Endothelial cell of umbilical vein (primary cell): ENCODE measurements around the gene SMIM11. TPM values are rescaled to one million over a fixed set of nuclear protein-coding genes. Genes with fewer than 3 reads are reported as not detected.

Source experiments
- BruUV-seq: library from RNA; stranded (reverse); fragments of 400-500 nt; replicated peaks from 2 replicates; lab custom pipeline; 2021; lab: Mats Ljungman, UMichigan
- CTCF ChIA-PET: fragments of 300-600, 350-600 bp; sonication (Branson Sonifier 250); formaldehyde crosslinking; loops from one replicate; lab custom pipeline; 2021; ENCODE audit warnings: antibody characterized with exemption, inconsistent platforms; lab: Charles Lee
- POLR2A ChIA-PET: fragments of 300-600, 350-600 bp; sonication (Branson Sonifier 250); formaldehyde crosslinking; loops from one replicate; lab custom pipeline; 2021; ENCODE audit warnings: antibody characterized with exemption, inconsistent platforms; lab: Charles Lee
- DNase-seq: peaks from one replicate; pipeline ENCODE4 v3.0.0-alpha.2; 2011; ENCODE audit warnings: low read depth, low spot score
- FAIRE-seq: peaks from 2 replicates; lab custom pipeline; 2011; peaks lifted over from hg19 to GRCh38; lab: Jason Lieb, UNC
- H2AFZ ChIP-seq: 2 replicates; pipeline ENCODE4 v1.6.0; 2012; ENCODE audit warnings: low read depth, low read length, control low read depth, inconsistent platforms
- H3K27ac ChIP-seq: 2 replicates; pipeline ENCODE4 v1.5.1; 2011; ENCODE audit warnings: low read depth, mild to moderate bottlenecking, control low read depth, low read length, moderate library complexity; ENCODE audit not compliant: insufficient read depth
- H3K27me3 ChIP-seq, 2 experiments: 2 replicates each; pipeline versions ENCODE4 v1.6.0 to v1.6.1; 2011; ENCODE audit warnings: low read length in 2 of 2, mixed read lengths in 1 of 2; ENCODE audit not compliant: control insufficient read depth in 2 of 2, insufficient read depth in 2 of 2
- H3K36me3 ChIP-seq, 2 experiments: 2 replicates in 1 of 2; 3 replicates in 1 of 2; pipeline ENCODE4 v1.5.1; 2011; ENCODE audit warnings: low read length in 2 of 2, mild to moderate bottlenecking in 1 of 2, moderate library complexity in 1 of 2; ENCODE audit not compliant: control insufficient read depth in 2 of 2, insufficient read depth in 2 of 2; ENCODE audit errors: extremely low read depth in 1 of 2
- H3K4me1 ChIP-seq: 3 replicates; pipeline ENCODE4 v1.5.1; 2011; ENCODE audit warnings: mild to moderate bottlenecking, low read length; ENCODE audit not compliant: control insufficient read depth, insufficient read depth; ENCODE audit errors: extremely low read depth
- H3K4me2 ChIP-seq: 2 replicates; pipeline ENCODE4 v1.6.1; 2011; ENCODE audit warnings: low read length, control low read depth, mixed read lengths; ENCODE audit not compliant: insufficient read depth
- H3K4me3 ChIP-seq, 3 experiments: fragments of 200-600 bp in 1 of 3; sonication (generic), shearing (Covaris generic) in 1 of 3; replicated peaks in 1 of 3; 2 replicates each; pipeline ENCODE4 v1.5.1; 2011 to 2016; ENCODE audit warnings: control low read depth in 3 of 3, low read length in 3 of 3, mild to moderate bottlenecking in 2 of 3, inconsistent platforms in 1 of 3, low read depth in 1 of 3, moderate library complexity in 1 of 3; ENCODE audit not compliant: insufficient read depth in 1 of 3
- H3K79me2 ChIP-seq: 2 replicates; pipeline ENCODE4 v1.6.0; 2012; ENCODE audit warnings: low read length, inconsistent platforms; ENCODE audit not compliant: control insufficient read depth, insufficient read depth
- H3K9ac ChIP-seq: replicated peaks from 2 replicates; pipeline ENCODE3; 2011; ENCODE audit warnings: low read length, control low read depth; ENCODE audit not compliant: insufficient read depth; ENCODE audit errors: extremely low read depth
- H3K9me1 ChIP-seq: replicated peaks from 3 replicates; pipeline ENCODE4 v1.6.0; 2011; ENCODE audit warnings: mild to moderate bottlenecking, low read length; ENCODE audit not compliant: control insufficient read depth, insufficient read depth; ENCODE audit errors: extremely low read depth
- H3K9me3 ChIP-seq: replicated peaks from 2 replicates; pipeline ENCODE4 v1.5.1; 2012; ENCODE audit warnings: low read length, inconsistent platforms; ENCODE audit not compliant: control insufficient read depth, insufficient read depth
- H4K20me1 ChIP-seq: replicated peaks from 2 replicates; pipeline ENCODE3; 2011; ENCODE audit warnings: mild to moderate bottlenecking, low read length; ENCODE audit not compliant: control insufficient read depth, insufficient read depth; ENCODE audit errors: extremely low read depth
- CTCF ChIP-seq, 2 donors: IDR thresholded peaks; 1 replicate in 1 of 2; 2 replicates in 1 of 2; pipeline ENCODE4 v1.5.1; 2011; ENCODE audit warnings: low read length in 2 of 2, mild to moderate bottlenecking in 2 of 2, moderate library complexity in 2 of 2, control low read depth in 1 of 2, inconsistent platforms in 1 of 2, low read depth in 1 of 2; ENCODE audit not compliant: insufficient read depth in 1 of 2; ENCODE audit errors: extremely low read depth in 1 of 2
- EZH2 ChIP-seq: IDR thresholded peaks from 2 replicates; pipeline ENCODE4 v1.6.1; 2012; ENCODE audit warnings: borderline replicate concordance, low read depth, mild to moderate bottlenecking, moderate library complexity, low read length, inconsistent platforms; ENCODE audit not compliant: severe bottlenecking
- FOS ChIP-seq: IDR thresholded peaks from 2 replicates; pipeline ENCODE4 v1.6.1; 2011; ENCODE audit warnings: mild to moderate bottlenecking, low read length, moderate library complexity, borderline replicate concordance; ENCODE audit not compliant: insufficient read depth
- GATA2 ChIP-seq: IDR thresholded peaks from 2 replicates; pipeline ENCODE4 v1.7.0; 2011; ENCODE audit warnings: low read depth, mild to moderate bottlenecking, moderate library complexity, mixed read lengths, low read length; ENCODE audit not compliant: insufficient read length, insufficient read depth
- JUN ChIP-seq: IDR thresholded peaks from 2 replicates; pipeline ENCODE4 v1.6.1; 2011; ENCODE audit warnings: borderline replicate concordance, low read depth; ENCODE audit not compliant: insufficient read length, insufficient read depth
- MAX ChIP-seq: IDR thresholded peaks from 2 replicates; pipeline ENCODE4 v1.6.1; 2011; ENCODE audit not compliant: insufficient read depth, insufficient read length
- MYC ChIP-seq: IDR thresholded peaks from one replicate; pipeline ENCODE4 v1.6.1; 2011; ENCODE audit warnings: mild to moderate bottlenecking, low read depth, low read length
- POLR2A ChIP-seq: IDR thresholded peaks from 2 replicates; pipeline ENCODE4 v1.6.1; 2012; ENCODE audit warnings: low read depth, mild to moderate bottlenecking, control low read depth, low read length
- POLR2AphosphoS5 ChIP-seq: IDR thresholded peaks from 2 replicates; pipeline ENCODE4 v1.6.1; 2012; ENCODE audit warnings: low read depth, mild to moderate bottlenecking, control low read depth, low read length, moderate library complexity; ENCODE audit not compliant: insufficient read depth
- dilution Hi-C: fragments of 300-500 bp; cut with MboI; formaldehyde crosslinking; loops from one replicate; pipeline ENCODE4 v1.15.0; 2019; ENCODE audit warnings: low sequenced_read_pairs; ENCODE audit not compliant: extremely low pct_ligation_motif_present
- intact Hi-C: fragments of 100-400 bp; cut with micrococcal nuclease; formaldehyde crosslinking; loops from one replicate; pipeline ENCODE4 v1.10.0; 2022
- polyA plus RNA-seq, 4 experiments: library from polyadenylated mRNA; depleted of rRNA in 3 of 4; stranded (reverse) in 3 of 4; unstranded in 1 of 4; fragments of >200 nt; gene quantifications; 2 replicates each; pipeline versions ENCODE4 v1.2.1 to v1.2.3, GENCODE V29; 2011 to 2012; ENCODE audit warnings: missing spikeins in 1 of 4
- total RNA-seq: library from RNA; stranded (reverse); gene quantifications from 2 replicates; pipeline ENCODE4 v1.2.3, GENCODE V29; 2021

Gene SMIM11
- total and polyA plus RNA-seq, 2 donors (not counting 3 experiments of a cell fraction or from before 2014, with no cell fraction given), result 1.4 to 1.5 TPM

- H3K9me3 ChIP-seq, result no peaks in the 10 kb centered on the region
- intact Hi-C loops (no loop called here), dilution Hi-C loops (no loop called here)
- H3K36me3 ChIP-seq, result no peaks in the 10 kb centered on the region
- H3K79me2 ChIP-seq, result no peaks in the 10 kb centered on the region
- H3K4me1 ChIP-seq, result no peaks in the 10 kb centered on the region
- peaks cover 10 to 14% of the 10 kb centered on the region in 2 experiments for H3K27me3 ChIP-seq
- DNase-seq, result no peak
- H4K20me1 ChIP-seq, result no peaks in the 10 kb centered on the region
- POLR2A ChIA-PET, result no interaction called here
- CTCF ChIA-PET, result interaction anchor here (1.2 to 22.9 kb wide), 3 partner anchors 9 to 432 kb away, joined by 6 to 867 read pairs (median 25); no protein-coding TSS in a partner anchor
- no TSS peak for BruUV-seq
- no peaks in the 10 kb centered on the region for H3K9me1 ChIP-seq
- no peak for TF ChIP-seq MAX
- TF ChIP-seq EZH2, result no peak
- no peak for TF ChIP-seq POLR2A
- TF ChIP-seq POLR2AphosphoS5, result no peak
- no peak for TF ChIP-seq MYC
- H3K4me2 ChIP-seq, result no peak overlapping the region
- no peak for FAIRE-seq
- H3K4me3 ChIP-seq, result no peak overlapping the region
- no peak overlapping the region for H2AFZ ChIP-seq
- H3K27ac ChIP-seq, result no peak overlapping the region
- H3K9ac ChIP-seq, result no peak overlapping the region
These were observed 22.1 kb upstream of the SMIM11 start for GRCh38 chr21:34353182-34353581.

- Histone ChIP-seq H3K4me2 (no peak overlapping the region), H3K9me1 (no peaks in the 10 kb centered on the region), H3K9me3 (no peaks in the 10 kb centered on the region), H4K20me1 (no peaks in the 10 kb centered on the region), H3K27ac (no peak overlapping the region), H3K9ac (no peak overlapping the region), H3K4me1 (no peaks in the 10 kb centered on the region), H3K4me3 (no peak overlapping the region), H3K79me2 (no peaks in the 10 kb centered on the region), H3K27me3 (peaks cover 11 to 22% of the 10 kb centered on the region in 2 experiments), H3K36me3 (no peaks in the 10 kb centered on the region), H2AFZ (no peak overlapping the region)
- FAIRE-seq, result no peak
- no peak for DNase-seq
- intact Hi-C loops, result no loop called here
- dilution Hi-C loops, result no loop called here
- ChIA-PET POLR2A (no interaction called here), CTCF (interaction anchor here (1.2 to 22.9 kb wide), 4 partner anchors 9 to 433 kb away, joined by 3 to 867 read pairs (median 16); no protein-coding TSS in a partner anchor)
- TF ChIP-seq GATA2, result no peak
- TF ChIP-seq POLR2AphosphoS5, result no peak
- TF ChIP-seq JUN, result no peak
- TF ChIP-seq POLR2A, result no peak
- TF ChIP-seq EZH2, result no peak
- TF ChIP-seq MYC, result no peak
- TF ChIP-seq FOS, result no peak
- no peak for TF ChIP-seq MAX
- TF ChIP-seq CTCF (IDR thresholded peaks at IDR 0.05; ENCODE audit: extremely low read depth in 1 of 2, insufficient read depth in 1 of 2, low read depth in 1 of 2, low read length in 2 of 2), result no peak
- no TSS peak for BruUV-seq
These were observed 20.5 kb upstream of the SMIM11 start for GRCh38 chr21:34354836-34355235.
